ENCODE measurements around the gene COL1A1. TPM values are rescaled to one million over a fixed set of nuclear protein-coding genes. Genes with fewer than 3 reads are reported as not detected.

The COL1A1 gene
- total and polyA plus RNA-seq, 2 donors from 2014 or later, result 9.2 to 142 TPM

GRCh38 chr17:50153650-50154575 lies 47.5 kb downstream of the COL1A1 start:
- no peak overlapping the region for H3K9ac ChIP-seq (ENCODE audit: low read length in 3 of 3)
- H3K27ac ChIP-seq (ENCODE audit: low read depth in 2 of 2, low read length in 2 of 2), result no peak overlapping the region
- intact Hi-C loops (cut with DNase I), result no loop called here

GRCh38 chr17:50152736-50153135 lies 48.7 kb downstream of the COL1A1 start:
- H3K36me3 ChIP-seq (ENCODE audit: control insufficient read depth in 2 of 3, insufficient read depth in 3 of 3, low read length in 3 of 3), result no peaks in the 10 kb centered on the region
- DNase-seq (peak in 1 of 5 donors; percentile 59), FAIRE-seq (no peak)
- H3K9ac ChIP-seq (ENCODE audit: low read length in 3 of 3), result peak overlapping the region in 1 of 3 donors; percentile 4
- intact Hi-C loops (cut with DNase I), result no loop called here
- TF ChIP-seq CTCF (IDR thresholded peaks at IDR 0.05; ENCODE audit: borderline replicate concordance, extremely low read depth, insufficient read depth), result no peak
- H3K9me3 ChIP-seq (ENCODE audit: control insufficient read depth in 2 of 3, insufficient read depth in 1 of 3, low read length in 3 of 3), result no peaks in the 10 kb centered on the region
- no peaks in the 10 kb centered on the region for H3K27me3 ChIP-seq (ENCODE audit: control insufficient read depth, insufficient read depth, low read length)
- peaks cover 0 to 26% (median 18%) of the 10 kb centered on the region in 3 donors for H3K4me1 ChIP-seq (ENCODE audit: control insufficient read depth in 2 of 3, insufficient read depth in 2 of 3, low read depth in 1 of 3, low read length in 3 of 3)
- H3K4me3 ChIP-seq (ENCODE audit: low read length in 3 of 3), result no peak overlapping the region
- peak overlapping the region in 1 of 2 donors; percentile 81 for H3K27ac ChIP-seq (ENCODE audit: low read depth in 2 of 2, low read length in 2 of 2)

More at GRCh38 chr17:50153650-50154575, 47.5 kb downstream of the COL1A1 start:
- H3K36me3 ChIP-seq (ENCODE audit: control insufficient read depth in 2 of 3, insufficient read depth in 3 of 3, low read length in 3 of 3), result no peaks in the 10 kb centered on the region
- FAIRE-seq (no peak), DNase-seq (peak in 1 of 5 donors; percentile 68)
- peaks cover 0 to 21% (median 15%) of the 10 kb centered on the region in 3 donors for H3K4me1 ChIP-seq (ENCODE audit: control insufficient read depth in 2 of 3, insufficient read depth in 2 of 3, low read depth in 1 of 3, low read length in 3 of 3)
- H3K9me3 ChIP-seq (ENCODE audit: control insufficient read depth in 2 of 3, insufficient read depth in 1 of 3, low read length in 3 of 3), result no peaks in the 10 kb centered on the region
- no peaks in the 10 kb centered on the region for H3K27me3 ChIP-seq (ENCODE audit: control insufficient read depth, insufficient read depth, low read length)
- TF ChIP-seq CTCF (IDR thresholded peaks at IDR 0.05; ENCODE audit: borderline replicate concordance, extremely low read depth, insufficient read depth), result no peak
- no peak overlapping the region for H3K4me3 ChIP-seq (ENCODE audit: low read length in 3 of 3)

GRCh38 chr17:50151937-50152547 lies 49.4 kb downstream of the COL1A1 start:
- Histone ChIP-seq H3K27me3 (ENCODE audit: control insufficient read depth, insufficient read depth, low read length) (no peaks in the 10 kb centered on the region), H3K9me3 (ENCODE audit: control insufficient read depth in 2 of 3, insufficient read depth in 1 of 3, low read length in 3 of 3) (no peaks in the 10 kb centered on the region), H3K27ac (ENCODE audit: low read depth in 2 of 2, low read length in 2 of 2) (peak overlapping the region; percentile 81 to 91), H3K4me3 (ENCODE audit: low read length in 3 of 3) (peak overlapping the region; percentile 40 to 81 (median 63)), H3K36me3 (ENCODE audit: control insufficient read depth in 2 of 3, insufficient read depth in 3 of 3, low read length in 3 of 3) (no peaks in the 10 kb centered on the region), H3K9ac (ENCODE audit: low read length in 3 of 3) (peak overlapping the region; percentile 4 to 76 (median 23)), H3K4me1 (ENCODE audit: control insufficient read depth in 2 of 3, insufficient read depth in 2 of 3, low read depth in 1 of 3, low read length in 3 of 3) (peaks cover 0 to 33% (median 25%) of the 10 kb centered on the region in 3 donors)
- DNase-seq (peak; percentile 91 to 97 (median 93)), FAIRE-seq (no peak)
- intact Hi-C loops (cut with DNase I), result no loop called here
- TF ChIP-seq CTCF (IDR thresholded peaks at IDR 0.05; ENCODE audit: borderline replicate concordance, extremely low read depth, insufficient read depth), result no peak
